NCI-H69 (cell line): ENCODE data around the gene KSR1.
A peak's percentile ranks its signal among the peaks of the same experiment; 100 is the strongest.
"Not testable (repeated sequence)": the region's sequence is repeated elsewhere in the genome, so short reads cannot be mapped to it uniquely, and the experiment has no call there.

ENCODE experiments used
- DNase-seq: peaks from one replicate; lab custom pipeline; 2025; lab: John Stamatoyannopoulos, UW

Gene KSR1

GRCh38 chr17:27609611-27610303 is 153.5 kb downstream of the KSR1 start:
- no peak for DNase-seq

DNA sequence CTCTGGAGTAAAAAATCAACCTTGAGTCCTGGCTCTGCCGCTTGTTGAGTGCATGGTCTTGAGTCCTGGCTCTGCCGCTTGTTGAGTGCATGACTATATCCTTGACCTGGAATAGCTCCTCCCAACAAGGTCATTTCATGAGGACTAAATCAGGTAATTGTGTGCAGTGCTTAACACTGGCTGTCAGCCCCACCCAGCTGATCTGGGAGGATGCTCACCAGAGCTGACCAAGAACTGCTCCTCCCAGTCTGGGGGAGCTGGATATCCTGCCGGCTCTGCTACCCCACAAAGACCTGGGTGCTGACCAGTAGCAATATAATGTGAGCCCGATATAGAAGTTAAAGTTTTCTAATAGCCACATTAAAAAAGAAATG is 154.0 kb downstream of the KSR1 start:
- DNase-seq, result no peak

GRCh38 chr17:27612160-27612770 is 156.0 kb downstream of the KSR1 start:
- DNase-seq, result no peak

GRCh38 chr17:27613433-27613832 is 157.2 kb downstream of the KSR1 start:
- DNase-seq, result no peak

DNA sequence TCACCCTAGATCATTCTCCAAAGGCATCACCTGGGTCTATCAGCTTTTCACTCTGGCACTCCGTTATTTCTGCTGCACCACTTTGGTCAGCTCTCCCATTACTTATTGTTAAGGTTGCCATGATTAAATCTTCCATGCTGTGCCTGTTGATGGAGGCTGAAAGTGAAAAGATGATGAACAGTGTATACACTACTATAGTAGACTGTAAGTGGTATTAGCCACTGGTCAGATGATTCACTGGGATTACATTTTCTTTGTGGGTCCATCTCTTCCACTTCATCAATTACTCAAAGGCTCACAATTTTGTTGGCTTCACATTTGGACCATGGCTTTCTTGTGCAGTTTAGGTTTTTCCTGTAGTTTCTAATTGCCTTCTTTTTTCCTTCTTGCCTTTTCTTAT is 158.9 kb downstream of the KSR1 start:
- DNase-seq, result no peak

DNA sequence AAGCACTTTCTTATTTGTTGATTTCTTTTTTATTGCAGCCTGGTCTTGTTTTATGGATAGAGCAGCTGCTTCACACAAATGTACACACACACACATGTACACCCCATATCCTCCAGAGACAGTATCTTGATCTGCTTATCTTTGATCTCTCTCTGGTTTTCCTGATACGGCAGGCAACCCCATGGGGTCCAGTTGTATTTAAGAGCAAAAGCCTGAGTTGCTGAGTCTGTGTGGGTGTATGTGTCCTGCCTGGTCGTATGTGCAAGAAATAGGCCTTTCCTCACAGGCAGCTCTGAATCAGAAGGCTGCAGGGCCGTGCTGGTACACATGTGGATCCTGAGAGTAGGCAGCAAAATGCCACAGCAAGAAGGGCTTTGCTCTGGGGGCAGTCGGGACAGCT is 160.2 kb downstream of the KSR1 start:
- DNase-seq, result no peak

GRCh38 chr17:27618417-27618816 is 162.2 kb downstream of the KSR1 start:
- DNase-seq, result no peak

GRCh38 chr17:27620721-27621120 is 164.5 kb downstream of the KSR1 start:
- DNase-seq, result no peak

- DNase-seq, result no peak
Observed at GRCh38 chr17:27621536-27621935, 165.3 kb downstream of the KSR1 start.

DNA sequence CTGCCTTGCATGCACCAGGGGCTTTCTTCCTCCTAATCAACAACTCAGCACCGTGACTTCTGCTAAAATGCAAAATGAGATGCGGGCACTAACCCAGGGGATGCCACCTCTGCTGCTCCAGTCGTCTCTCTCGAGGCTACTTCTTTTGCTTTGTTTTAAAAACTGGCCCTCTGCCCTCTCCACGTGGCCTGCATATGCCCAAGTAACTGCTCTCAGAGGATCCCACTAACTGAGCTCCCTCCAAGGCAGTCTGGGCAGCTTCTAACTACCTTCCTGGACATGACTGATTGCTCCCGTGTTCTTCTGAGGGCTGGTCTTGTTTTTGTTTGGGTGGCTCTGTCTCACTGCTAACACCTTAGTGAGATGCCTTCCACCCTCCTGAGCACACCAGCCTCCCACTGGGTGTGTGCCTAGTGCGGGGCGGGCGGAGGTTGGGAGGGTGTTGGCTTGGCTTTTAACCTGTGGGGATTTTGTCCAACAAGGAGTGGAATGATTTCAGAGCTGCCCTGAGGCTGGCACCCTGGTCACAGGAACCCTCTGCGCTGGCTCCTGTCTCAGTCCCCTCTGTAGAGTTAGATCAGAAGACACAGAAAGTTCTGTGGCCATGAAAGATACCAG is 165.8 kb downstream of the KSR1 start:
- DNase-seq, result no peak

- no peak for DNase-seq
Observed at GRCh38 chr17:27622986-27623385, 166.7 kb downstream of the KSR1 start.

GRCh38 chr17:27623614-27624013 is 167.4 kb downstream of the KSR1 start:
- peak; percentile 32 for DNase-seq

GRCh38 chr17:27624539-27624938 is 168.3 kb downstream of the KSR1 start:
- no peak for DNase-seq

DNA sequence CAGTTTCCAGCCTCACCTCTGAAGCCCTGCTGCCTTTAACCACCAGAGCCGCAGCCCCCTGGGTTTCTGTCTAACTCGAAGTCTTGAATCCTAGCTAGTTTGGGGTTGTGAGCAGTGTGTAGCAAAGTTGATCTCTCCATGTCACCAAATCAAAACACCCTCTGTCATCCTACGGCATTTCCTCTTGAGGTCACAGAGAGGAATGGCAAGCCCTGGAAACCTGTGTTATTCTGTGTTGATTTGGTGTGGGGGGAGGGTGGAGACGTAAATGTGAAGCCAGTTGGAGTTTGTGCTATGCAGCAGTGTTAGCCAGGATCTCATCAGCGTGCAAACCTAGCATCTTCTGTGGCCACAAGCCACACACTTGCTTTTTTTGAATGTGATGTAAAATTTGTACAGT is 169.6 kb downstream of the KSR1 start:
- no peak for DNase-seq

GRCh38 chr17:27627514-27627913 is 171.3 kb downstream of the KSR1 start:
- no peak for DNase-seq

DNA sequence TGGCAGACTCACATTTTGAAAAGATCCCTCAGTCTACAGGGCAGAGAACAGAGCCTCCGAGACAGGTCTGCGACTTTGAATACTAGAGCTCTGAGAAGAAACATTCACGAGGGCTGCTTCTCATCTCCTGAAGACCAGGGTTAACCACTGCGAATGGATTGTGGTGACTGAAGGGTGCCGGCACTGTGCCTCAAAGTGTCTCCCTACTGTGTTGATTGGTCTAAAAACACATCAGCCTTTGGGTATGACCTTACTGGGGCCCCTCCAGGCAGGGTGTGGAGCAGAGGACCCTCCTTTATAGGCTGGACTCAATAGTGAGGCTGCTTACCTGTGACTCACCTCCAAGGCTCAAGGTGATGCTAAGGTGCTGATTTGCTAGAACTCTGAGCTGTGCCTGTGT is 172.1 kb downstream of the KSR1 start:
- no peak for DNase-seq

GRCh38 chr17:27629260-27629659 is 173.0 kb downstream of the KSR1 start:
- DNase-seq, result not testable (repeated sequence)

DNA sequence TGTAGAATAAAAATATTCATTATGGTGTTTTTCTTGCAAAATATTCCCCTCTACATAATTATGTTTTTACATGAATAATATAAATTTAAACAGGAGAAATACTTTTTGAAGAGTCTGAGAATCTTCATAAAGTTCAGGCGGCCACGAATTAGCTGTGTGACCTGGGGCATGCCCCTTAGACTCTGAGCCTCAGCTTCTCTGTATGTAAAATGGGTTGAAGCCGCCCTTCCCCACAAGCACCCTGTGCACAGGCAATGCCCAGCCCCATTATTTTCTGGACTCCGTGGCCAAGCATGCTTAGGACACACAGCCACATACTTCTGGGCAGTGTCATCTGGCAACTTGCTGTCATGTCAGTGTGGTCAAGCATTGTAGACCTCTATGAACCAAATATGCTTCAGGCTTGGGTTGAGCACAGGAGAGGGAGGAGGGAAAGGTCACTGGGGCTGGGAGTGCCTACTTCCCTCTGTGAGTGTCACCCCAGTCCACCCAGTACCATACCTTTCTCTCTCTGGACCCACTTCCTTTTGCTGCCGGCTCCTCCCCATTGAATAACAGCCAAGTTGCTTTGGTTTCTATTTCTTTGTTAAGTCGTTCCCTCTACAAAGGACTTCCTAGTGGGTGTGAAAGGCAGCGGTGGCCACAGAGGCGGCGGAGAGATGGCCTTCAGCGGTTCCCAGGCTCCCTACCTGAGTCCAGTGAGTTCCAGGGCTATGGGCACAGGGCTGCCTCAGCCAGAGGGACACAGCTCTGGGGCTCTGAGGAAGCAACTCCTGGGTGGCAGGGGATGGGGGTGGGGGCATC is 174.6 kb downstream of the KSR1 start, which contains the start of gene LGALS9:
TSS of gene LGALS9 (plus strand) at position 582 of the 804 bp plus-strand sequence. CDS start at position 660, 78 bp downstream.
- peak; percentile 45 for DNase-seq

- no peak for DNase-seq
Observed at GRCh38 chr17:27631411-27631760, 175.1 kb downstream of the KSR1 start.

- no peak for DNase-seq
Observed at GRCh38 chr17:27631897-27632725, 175.9 kb downstream of the KSR1 start.

DNA sequence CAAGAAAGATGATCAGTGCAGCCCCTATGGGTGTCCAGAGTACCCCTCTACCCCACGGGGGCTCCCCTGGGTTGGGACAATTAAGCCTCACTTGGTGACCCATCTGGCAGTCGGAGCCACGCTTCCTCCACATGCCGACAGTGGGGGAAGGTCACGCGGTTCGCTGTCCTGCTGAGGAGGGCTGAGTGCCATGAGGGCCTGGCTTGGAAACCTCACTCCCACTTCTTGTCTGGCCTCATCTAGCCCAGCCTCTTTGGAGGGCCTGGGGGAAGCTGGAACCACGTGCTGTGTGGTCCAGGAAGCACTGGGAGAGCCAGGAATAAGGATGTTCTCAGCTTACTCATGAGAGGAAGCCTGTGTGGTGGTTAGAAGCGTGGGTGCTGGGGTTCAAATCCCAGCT is 176.5 kb downstream of the KSR1 start:
- DNase-seq, result not testable (repeated sequence)
